ENCODE measurements around the gene RRP36. TPM values are rescaled to one million over a fixed set of nuclear protein-coding genes. Genes with fewer than 3 reads are reported as not detected.

Gene RRP36
- total RNA-seq, 1 donor from 2014 or later: 99.2 TPM

DNA sequence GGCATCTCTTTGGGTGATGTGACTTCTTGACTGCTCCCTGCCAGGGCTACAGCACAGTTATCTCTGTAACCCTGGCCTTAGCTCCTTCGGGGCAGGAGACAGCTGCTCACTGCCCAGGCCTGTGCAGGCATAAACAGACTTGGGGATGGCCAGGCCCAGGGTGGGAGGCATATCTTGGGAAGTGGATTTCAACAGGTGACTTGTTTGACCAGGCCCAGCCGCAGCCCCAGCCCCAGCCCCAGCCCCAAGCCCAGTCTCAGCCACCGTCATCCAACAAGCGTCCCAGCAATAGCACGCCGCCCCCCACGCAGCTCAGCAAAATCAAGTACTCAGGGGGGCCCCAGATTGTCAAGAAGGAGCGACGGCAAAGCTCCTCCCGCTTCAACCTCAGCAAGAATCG is 15.2 kb upstream of the RRP36 start:
- no peak for DNase-seq (ENCODE audit: extremely low read depth, low read depth, low spot score)

DNA sequence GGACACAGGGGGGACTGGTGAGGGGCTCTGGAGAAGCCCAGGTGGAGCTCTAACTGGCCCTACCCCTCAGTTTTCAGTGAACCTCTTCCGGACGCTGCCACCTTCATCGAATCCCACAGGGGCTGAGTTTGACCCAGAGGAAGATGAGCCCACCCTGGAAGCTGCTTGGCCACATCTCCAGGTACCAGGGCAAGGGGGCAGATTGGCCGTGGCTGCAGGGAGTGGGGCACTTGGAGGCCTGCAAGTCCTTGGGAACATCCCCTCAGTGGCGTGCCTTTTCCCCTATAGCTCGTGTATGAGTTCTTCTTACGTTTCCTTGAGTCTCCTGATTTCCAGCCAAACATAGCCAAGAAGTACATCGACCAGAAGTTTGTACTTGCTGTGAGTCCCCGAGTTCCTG is 14.3 kb upstream of the RRP36 start:
- no peak for DNase-seq (ENCODE audit: extremely low read depth, low read depth, low spot score)

DNA sequence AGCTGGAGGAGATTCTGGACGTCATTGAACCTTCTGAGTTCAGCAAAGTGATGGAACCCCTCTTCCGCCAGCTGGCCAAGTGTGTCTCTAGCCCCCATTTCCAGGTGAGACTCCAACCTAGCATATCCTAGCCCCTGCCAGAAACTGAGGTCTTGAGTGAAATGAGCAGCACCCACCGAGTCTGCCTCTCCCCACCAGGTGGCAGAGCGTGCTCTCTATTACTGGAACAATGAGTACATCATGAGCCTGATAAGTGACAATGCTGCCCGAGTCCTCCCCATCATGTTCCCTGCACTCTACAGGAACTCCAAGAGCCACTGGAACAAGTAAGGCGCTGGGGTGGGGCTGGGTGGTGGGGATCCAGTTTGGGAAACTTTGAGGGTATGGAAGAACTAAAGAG is 12.3 kb upstream of the RRP36 start:
- no peak for DNase-seq (ENCODE audit: extremely low read depth, low read depth, low spot score)

DNA sequence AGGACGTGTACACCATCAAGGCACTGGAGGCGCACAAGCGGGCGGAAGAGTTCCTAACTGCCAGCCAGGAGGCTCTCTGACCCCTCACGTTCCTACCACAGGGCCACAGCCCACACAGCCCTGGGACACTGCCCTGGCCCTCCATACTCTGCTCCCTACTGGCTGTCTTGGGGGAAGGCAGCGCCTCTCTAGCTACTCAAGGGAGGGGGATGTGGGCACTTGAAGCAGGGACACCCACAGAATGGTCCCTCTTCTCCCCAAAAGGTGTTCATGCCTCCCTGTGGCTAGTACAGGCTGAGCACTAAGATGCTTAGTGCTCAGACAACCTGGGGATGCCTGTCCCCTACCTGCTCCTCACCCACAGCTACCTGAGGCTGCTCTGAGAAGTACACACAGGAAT is 10.2 kb upstream of the RRP36 start:
- no peak for DNase-seq (ENCODE audit: extremely low read depth, low read depth, low spot score)

DNA sequence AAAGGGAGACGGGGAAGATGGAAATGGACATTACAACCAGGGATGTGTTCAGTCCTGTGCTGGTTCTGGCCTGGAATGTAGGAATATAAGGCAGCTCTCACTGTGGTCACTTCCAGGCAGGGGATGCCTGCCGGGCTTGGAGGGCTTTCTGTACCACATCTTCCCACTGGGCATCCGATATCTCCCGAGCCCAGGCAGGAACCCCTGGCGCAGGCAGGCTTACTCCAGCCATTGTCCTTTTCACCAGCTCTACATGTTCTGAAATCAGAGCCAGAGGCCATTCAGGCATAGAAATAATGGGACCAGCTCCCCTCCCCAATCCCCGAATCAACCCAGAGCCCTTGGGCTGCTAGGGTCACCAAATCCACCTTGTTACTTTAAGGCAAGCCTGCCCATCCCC is 9.1 kb upstream of the RRP36 start:
- DNase-seq (ENCODE audit: extremely low read depth, low read depth, low spot score): no peak

DNA sequence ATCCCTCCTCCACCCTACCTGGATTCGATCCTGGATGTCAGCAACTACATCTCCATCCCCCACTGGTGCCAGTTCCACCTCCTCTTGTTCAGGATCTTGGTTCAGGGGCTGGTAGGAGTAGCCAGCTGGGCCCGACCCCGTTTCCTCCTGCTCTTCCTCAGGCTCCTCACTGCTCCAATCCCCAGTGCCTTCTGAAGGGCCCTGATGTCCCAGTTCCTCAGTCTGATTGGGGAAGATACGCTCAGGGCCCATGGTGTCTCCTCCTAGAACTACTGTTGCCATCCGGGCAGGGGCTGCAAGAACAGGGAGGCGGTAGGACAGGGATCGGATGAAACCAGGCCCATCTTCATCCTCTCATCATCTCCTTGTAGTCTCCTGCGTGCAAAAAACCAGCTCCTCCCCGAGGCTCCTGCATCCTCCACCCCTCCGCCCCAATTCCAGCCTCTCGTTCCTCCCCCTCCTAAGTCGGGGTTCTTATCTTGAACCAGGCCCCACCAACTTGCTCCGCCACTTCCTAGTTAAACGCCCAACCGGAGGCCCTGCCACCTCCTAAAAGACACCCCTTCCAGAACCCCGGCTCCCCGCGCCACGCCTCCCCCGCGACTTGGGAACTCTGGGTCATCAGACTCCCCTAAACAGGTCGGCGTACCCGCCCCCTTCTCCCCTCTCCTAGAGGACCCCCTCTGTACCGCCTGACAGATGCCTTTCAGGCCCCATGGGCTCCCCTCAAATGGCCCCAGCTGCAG is 8.2 kb upstream of the RRP36 start:
- DNase-seq (ENCODE audit: extremely low read depth, low read depth, low spot score): no peak

DNA sequence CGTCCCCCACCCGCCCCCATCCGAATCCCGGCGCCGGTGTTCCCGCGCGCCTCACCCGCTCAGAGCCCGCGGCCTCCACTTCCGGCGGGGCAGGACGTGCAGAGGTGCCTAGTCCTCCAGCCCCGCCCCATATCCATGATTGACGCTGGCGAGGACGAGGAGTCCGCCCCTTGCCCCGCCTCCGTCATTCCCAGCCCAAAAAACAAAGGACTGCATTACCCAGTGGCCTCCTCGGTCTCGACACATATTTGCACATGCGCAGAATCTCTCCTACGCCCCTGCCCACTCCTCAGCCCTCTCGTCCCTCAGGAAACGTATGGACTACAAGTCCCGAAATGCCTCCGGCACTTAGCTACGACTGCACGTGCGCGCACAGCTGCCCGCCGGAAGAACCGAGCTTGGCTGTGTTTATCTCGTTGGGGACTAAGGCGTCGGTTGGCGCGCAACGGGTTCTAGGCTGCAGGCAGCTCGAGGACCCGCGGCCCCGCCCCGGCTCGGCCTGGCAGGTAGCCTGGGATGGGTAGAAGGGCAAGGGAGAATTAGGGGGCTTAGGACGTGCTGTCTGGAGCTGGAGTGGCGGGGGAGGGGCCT is 7.5 kb upstream of the RRP36 start, which contains the start of the genes KLHDC3 and MEA1:
TSS of gene KLHDC3 (plus strand) at position 407 of the 591 bp plus-strand sequence. CDS start 2,944 bp downstream, outside the sequence.
TSS of gene MEA1 (minus strand) at position 104 of the 591 bp plus-strand sequence. CDS start 133 bp downstream, outside the sequence.
- DNase-seq (ENCODE audit: extremely low read depth, low read depth, low spot score): peak; percentile 98

DNA sequence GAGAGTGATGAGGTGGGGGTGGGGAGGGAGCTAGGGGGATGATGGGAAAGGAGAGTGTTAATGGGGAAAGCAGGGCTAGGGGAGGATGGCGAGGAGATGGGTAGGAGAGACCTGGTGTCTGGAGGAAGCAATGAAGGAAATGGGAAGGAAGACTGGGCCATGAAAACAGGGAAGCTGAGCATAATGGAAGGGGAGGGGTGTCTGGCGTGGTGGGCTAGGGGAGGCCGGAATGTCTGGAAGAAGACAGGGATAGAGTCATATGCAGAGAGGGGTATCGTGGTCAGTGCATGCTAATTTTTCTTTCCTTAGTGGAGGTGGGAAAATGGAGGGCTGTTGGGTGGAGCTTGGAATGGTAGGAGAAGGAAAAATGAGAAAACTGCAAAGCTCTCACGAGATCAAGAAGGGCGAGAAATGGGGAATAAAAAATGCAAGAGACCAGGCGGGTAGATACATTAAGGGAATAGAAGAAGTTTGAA is 7.0 kb upstream of the RRP36 start:
- DNase-seq (ENCODE audit: extremely low read depth, low read depth, low spot score): no peak

DNA sequence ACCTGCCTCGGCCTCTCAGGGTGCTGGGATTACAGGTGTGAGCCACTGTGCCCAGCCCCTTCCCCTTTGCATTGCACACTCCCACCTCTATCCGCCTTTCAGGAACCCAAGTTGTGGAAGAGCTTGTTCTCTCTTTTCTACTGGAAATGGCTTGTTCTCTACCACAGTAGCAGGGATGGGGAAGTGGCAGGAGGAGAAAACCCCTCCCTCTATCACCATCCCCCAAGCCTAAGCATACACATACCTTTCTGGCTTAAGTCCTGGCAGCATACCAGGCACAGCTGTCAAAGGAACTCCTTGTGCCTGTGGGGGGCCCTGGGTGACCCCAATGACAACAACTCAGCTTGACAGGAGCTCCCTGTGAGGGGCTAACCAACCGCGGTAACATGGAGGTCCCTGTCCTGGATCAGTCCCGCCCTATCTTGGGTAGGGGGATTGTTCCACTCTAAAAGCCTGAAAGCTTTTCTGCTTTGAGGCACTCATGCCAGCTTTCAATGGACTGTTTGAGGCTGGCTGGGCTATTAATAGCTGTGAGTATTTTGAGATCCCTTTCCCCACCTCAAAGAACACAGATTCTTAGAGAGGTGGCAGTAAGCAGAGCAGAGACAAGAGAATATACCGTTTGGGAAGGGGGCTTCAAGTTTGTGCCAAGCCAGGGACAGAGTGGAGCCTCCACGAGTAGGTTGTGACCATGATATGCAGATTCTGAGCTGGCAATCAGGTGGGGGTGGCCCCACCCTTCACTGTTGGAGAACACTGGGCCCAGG is 5.1 kb upstream of the RRP36 start:
- DNase-seq (ENCODE audit: extremely low read depth, low read depth, low spot score): no peak

DNA sequence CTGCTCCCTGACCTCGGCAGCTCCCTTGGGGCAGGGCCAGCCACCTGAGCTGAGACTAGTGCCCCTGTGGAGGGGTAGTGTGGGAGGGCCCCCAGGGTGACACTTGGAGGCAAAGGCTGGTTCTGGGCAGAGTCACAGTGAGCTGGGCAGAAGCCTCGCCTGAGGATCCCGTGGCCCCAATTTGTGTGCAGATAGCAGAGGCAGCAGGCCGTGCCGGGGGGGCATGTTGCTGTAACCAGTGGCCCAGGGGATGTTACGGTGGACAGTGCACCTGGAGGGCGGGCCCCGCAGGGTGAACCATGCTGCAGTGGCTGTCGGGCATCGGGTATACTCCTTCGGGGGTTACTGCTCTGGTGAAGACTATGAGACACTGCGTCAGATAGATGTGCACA is 4.5 kb upstream of the RRP36 start:
- no peak for DNase-seq (ENCODE audit: extremely low read depth, low read depth, low spot score)

DNA sequence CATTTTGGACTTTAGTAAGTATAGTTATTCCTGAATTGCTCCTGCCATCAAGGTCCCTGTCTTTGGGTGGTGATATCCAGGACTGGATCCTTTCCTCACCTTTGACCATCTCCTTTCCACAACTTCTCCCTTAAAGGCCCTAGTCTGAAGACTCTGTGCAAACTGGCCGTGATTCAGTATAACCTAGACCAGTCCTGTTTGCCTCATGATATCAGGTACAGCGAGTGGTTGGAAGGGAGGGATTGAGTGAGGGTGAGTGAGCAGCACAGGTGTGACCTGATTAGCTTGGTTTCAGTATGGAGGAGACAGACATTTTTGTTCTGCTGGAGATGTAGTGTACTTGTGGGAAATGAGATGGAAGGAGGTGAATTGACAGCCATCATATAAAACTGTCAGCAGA is 2.3 kb upstream of the RRP36 start:
- no peak for DNase-seq (ENCODE audit: extremely low read depth, low read depth, low spot score)

DNA sequence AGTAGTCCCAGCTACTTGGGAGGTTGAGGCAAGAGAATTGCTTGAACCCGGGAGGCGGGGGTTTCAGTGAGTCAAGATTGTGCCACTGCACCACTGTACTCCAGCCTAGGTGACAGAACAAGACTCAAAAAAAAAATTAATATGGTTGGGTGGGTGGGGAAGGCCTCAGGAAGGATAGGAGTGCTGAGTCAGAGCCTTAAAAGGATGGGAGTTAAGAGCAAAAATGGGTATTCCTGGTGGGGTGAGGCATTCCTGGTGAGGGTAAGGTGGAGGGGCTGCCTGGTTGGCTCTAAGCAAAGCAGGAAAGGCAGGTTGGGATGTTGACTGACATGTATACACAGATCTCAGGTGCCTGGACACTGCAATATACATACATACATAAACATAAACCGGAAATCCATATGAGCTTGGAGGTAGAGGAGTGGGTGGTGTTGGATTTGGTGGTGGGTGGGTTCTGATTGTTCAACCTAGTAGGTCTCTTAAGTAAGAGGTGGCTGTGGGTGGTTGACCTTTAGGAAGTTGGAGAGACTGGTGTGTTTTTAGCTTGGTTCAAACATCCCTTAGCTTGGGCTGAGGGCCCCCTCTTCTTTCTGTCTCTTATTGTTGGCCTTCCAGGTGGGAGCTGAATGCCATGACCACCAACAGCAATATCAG is 1.2 kb upstream of the RRP36 start:
- DNase-seq (ENCODE audit: extremely low read depth, low read depth, low spot score): no peak

DNA sequence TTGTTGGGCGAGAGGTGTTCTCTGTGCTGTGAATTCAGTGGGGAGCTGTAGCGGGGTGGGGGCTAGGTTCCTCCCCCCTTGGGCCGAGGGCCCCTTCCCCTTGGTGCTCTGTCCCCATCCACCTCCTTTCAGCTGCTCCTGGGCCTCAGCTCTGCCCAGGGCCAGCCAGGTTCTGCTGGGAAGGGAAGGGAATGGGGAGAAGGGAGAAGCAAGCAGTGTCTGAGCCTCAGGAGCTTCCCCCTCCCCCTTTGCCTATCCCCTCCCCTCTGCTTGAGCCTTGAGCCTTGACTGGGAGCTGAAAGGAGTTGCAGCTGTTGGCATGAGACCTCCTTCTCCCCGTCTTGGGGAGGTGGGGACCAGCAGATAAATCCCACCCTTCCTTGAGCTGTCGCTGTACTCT is 576 bp upstream of the RRP36 start:
- no peak for DNase-seq (ENCODE audit: extremely low read depth, low read depth, low spot score)

DNA sequence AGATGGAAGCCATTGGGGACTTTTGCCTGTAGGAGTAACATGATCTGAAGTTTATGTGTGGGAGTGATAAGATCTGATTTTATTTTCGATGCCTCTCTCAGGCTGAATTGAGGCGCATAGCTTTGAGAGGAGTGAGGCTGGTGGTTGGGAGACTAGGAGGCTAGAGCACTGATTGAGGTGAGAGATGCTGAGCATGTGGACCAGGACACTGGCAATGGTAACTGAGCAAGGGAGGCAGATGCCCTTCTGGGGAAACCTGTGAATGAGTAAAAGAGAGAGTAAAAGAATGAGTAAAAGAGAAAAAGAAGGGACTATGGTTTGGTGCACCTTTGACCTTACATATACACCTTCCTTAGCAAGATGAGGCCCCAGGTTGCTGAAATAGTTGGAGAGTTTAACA is 3.0 kb downstream of the RRP36 start:
- DNase-seq (ENCODE audit: extremely low read depth, low read depth, low spot score): no peak

DNA sequence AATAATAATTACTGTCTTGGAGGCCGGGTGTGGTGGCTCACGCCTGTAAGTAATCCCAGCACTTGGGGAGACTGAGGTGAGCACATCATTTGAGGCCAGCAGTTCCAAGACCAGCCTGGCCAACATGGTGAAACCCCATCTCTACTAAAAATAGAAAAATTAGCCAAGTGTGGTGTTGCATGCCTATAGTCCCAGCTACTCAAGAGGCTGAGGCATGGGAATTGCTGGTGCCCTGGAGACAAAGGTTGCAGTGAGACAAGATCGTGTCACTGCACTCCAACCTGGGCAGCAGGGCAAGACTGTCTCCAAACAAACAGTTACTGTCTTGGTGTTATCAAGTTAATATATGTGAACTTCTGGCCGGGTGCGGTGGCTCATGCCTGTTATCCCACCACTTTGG is 4.9 kb downstream of the RRP36 start:
- no peak for DNase-seq (ENCODE audit: extremely low read depth, low read depth, low spot score)

DNA sequence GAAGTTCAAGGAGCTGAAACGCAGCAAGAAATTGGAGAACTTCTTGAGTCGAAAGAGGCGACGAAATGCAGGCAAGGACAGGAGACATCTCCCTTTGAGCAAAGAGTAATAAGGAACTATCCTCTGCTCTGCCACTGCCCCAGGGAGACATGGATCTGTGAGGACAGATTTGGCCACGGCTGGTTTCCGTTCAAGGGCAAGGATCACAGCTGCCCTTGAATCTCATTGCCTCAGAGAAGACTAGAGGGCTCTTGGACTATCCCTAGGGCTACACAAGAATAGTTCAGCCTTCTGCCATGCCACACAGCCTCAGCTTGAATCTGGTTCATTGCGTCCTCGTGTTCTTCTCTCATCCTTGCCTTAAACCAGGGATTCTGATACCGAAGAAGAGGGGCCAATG is 7.7 kb downstream of the RRP36 start:
- DNase-seq (ENCODE audit: extremely low read depth, low read depth, low spot score): no peak

DNA sequence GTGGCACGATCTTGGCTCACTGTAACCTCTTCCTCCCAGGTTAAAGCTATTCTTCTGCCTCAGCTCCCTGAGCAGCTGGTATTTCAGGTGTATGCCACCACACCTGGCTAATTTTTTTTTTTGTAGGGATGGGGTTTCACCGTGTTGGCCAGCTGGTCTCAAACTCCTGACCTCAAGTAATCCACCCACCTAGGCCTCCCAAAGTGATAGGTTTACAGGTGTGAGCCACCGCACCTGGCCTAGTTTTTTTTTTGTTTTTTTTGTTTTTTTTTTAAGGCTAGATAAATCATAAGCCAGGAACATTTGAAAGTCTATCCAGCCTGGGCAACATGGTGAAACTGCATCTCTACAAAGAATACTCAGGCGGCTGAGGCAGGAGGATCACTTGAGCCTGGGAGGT is 10.9 kb downstream of the RRP36 start:
- DNase-seq (ENCODE audit: extremely low read depth, low read depth, low spot score): no peak

DNA sequence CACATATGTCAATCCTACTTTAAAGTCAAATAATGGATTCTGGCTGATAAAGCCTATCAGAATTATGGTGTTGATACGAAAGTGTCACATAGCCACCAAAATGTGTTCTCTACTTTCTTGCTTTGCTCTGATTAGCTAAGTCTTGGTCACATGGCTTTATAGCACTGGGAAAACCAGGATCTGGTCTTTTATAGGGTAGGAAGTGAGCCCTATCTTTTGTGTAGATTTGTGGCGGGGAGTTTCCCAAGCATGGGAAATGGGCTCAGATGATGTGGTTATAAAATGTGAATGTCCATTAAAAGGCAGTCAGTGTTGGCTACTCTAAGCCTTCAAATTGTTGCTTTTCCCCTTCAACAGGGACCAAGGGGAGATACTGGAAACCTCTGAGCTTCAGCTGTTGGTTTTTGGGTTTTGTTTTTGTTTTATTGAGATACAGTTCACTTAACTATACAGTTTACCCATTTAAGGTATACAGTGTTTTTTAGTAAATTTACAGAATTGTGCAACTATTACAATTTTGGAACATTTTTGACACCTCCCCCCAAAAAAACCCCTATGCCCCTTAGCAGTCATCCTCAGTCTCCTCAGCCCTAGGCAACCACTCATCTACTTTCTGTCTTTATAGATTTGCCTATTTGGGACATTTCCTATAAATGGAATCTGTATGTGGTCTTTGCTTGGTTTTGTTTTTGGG is 12.2 kb downstream of the RRP36 start:
- no peak for DNase-seq (ENCODE audit: extremely low read depth, low read depth, low spot score)

DNA sequence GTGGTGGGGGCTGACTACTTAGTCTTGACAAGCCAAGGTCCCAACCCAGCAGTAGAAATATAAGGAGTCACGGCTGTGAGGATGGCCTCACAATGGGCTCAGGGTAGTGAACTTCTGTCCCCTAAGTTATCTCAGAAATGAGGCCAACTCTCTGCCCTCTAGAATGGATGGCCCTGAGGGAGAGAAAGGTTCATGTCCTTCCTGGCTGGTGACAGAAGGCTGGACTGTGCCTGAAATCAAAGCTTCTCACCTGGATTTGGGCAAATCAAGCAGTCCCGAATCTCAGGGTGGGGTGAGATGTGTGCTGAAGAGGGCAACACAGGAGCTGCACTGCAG is 12.7 kb downstream of the RRP36 start:
- DNase-seq (ENCODE audit: extremely low read depth, low read depth, low spot score): no peak

DNA sequence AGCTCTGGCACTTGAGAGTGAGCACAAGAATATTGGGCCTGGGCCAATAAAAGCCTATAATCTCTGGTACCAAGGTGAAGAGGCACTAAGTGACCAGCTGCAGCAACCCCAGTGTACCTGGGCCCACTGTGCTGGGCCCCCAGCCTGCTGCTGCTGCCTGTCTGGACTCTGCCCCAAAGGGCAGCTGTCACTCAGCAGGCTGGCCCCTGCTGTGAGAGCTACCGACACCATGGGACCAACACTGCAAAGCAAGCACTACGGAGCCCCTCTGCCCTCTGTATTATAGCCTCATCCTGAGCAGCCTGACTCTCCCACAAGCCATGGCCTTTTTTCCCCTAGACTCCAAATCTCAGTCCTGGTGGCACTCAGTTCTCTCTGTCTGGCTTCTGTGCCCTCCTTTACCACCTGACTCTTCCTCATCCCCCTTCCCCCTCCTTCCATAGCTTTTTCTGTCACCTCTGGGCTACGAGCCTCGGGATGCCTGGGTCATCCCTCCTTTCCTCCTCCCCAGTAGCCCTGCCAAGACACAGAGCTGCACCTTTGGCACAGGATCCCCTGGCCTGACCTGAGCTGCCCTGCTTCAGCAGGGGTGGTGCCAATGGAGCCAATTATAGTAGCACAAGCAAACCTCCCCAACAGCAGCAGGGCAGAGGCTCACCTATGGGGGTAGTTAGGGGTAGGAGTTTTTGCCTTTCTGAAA is 14.2 kb downstream of the RRP36 start:
- DNase-seq (ENCODE audit: extremely low read depth, low read depth, low spot score): no peak

Measured in glomerular endothelial cell (primary cell).